Regular cardiac myocyte (primary cell): ENCODE data around the gene PRR20B. TPM values are rescaled to one million over a fixed set of nuclear protein-coding genes. Genes with fewer than 3 reads are reported as not detected.

Source experiments
- total RNA-seq: library from RNA; depleted of rRNA; stranded (reverse); fragments of >200 nt; gene quantifications from 2 replicates; pipeline ENCODE4 v1.2.3, GENCODE V29; 2014

Gene PRR20B
- not detected in 2 replicates for total RNA-seq

DNA sequence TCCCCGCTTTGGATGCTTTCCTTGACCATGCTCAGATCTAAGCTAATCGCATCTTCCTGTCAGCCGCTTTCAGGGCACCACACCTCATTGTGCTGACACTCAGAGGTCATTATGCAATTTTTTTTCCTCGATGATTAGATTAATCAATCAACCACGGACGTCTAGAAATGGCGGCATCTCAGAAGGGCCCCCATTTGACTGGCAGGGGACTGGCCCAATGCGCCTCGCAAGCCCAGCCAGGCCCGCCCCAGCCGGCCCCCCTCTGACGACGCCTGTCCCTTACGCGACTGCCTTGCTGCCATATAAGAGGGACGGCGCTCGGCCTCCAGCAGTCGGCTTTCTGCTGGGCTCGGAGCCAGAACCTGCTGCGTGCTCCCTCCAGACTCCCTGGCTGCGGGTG, at the start of gene PRR20B:
Gene PRR20B, plus strand, starts transcription at position 301 of the 400 bp plus-strand sequence. CDS start 387 bp downstream, outside the sequence.

DNA sequence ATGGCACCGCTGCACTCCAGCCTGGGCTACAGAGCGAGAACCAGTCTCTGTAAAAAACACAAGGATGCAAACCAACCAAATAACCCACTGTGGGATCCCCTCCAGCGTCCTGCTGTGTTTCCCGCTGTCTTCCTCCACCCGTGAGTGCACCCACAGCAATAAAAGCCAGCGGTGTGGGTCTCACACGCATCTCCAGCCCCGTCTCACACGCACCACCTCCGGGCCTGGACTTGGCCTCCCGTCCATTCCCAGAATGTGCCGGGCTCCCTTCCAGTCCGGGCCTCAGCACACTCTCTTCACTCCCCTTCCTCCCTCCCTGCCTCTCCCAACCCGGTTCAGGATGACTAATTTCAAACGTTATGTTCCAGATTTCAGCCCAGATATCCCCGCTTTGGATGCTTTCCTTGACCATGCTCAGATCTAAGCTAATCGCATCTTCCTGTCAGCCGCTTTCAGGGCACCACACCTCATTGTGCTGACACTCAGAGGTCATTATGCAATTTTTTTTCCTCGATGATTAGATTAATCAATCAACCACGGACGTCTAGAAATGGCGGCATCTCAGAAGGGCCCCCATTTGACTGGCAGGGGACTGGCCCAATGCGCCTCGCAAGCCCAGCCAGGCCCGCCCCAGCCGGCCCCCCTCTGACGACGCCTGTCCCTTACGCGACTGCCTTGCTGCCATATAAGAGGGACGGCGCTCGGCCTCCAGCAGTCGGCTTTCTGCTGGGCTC, 6.9 kb upstream of the PRR20B start, which contains the start of gene PRR20A:
Gene PRR20A, plus strand, starts transcription at position 684 of the 734 bp plus-strand sequence. CDS start 387 bp downstream, outside the sequence.

DNA sequence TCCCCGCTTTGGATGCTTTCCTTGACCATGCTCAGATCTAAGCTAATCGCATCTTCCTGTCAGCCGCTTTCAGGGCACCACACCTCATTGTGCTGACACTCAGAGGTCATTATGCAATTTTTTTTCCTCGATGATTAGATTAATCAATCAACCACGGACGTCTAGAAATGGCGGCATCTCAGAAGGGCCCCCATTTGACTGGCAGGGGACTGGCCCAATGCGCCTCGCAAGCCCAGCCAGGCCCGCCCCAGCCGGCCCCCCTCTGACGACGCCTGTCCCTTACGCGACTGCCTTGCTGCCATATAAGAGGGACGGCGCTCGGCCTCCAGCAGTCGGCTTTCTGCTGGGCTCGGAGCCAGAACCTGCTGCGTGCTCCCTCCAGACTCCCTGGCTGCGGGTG, 6.5 kb downstream of the PRR20B start, which contains the start of gene PRR20C:
Gene PRR20C, plus strand, starts transcription at position 301 of the 400 bp plus-strand sequence. CDS start 387 bp downstream, outside the sequence.

DNA sequence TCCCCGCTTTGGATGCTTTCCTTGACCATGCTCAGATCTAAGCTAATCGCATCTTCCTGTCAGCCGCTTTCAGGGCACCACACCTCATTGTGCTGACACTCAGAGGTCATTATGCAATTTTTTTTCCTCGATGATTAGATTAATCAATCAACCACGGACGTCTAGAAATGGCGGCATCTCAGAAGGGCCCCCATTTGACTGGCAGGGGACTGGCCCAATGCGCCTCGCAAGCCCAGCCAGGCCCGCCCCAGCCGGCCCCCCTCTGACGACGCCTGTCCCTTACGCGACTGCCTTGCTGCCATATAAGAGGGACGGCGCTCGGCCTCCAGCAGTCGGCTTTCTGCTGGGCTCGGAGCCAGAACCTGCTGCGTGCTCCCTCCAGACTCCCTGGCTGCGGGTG, 13.0 kb downstream of the PRR20B start, which contains the start of gene PRR20D:
Gene PRR20D, plus strand, starts transcription at position 301 of the 400 bp plus-strand sequence. CDS start 387 bp downstream, outside the sequence.

DNA sequence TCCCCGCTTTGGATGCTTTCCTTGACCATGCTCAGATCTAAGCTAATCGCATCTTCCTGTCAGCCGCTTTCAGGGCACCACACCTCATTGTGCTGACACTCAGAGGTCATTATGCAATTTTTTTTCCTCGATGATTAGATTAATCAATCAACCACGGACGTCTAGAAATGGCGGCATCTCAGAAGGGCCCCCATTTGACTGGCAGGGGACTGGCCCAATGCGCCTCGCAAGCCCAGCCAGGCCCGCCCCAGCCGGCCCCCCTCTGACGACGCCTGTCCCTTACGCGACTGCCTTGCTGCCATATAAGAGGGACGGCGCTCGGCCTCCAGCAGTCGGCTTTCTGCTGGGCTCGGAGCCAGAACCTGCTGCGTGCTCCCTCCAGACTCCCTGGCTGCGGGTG, 19.6 kb downstream of the PRR20B start, which contains the start of gene PRR20E:
Gene PRR20E, plus strand, starts transcription at position 301 of the 400 bp plus-strand sequence. CDS start 387 bp downstream, outside the sequence.

Other genes with a start within 250 kb of the PRR20B start
- not detected in 2 replicates for gene PRR20A, start 6.6 kb upstream of the PRR20B start, total RNA-seq
- not detected in 2 replicates for gene PRR20C, start 6.6 kb downstream of the PRR20B start, total RNA-seq
- gene PRR20D, start 13.1 kb downstream of the PRR20B start, total RNA-seq, result not detected in 2 replicates
- not detected in 2 replicates for gene PRR20E, start 19.7 kb downstream of the PRR20B start, total RNA-seq